GM10248 (cell line): ENCODE results near the gene DOCK11.

Experiments
- CTCF ChIA-PET: fragments of 300-600 bp; sonication (Branson Sonifier 250); formaldehyde crosslinking; extraction: SDS; loops from one replicate; lab custom pipeline; 2021; ENCODE audit warnings: antibody characterized with exemption; lab: Yijun Ruan, JAX
- POLR2A ChIA-PET: fragments of 350-650 bp; sonication (Branson Sonifier 250); formaldehyde crosslinking; extraction: SDS; loops from one replicate; lab custom pipeline; 2020; ENCODE audit warnings: antibody characterized with exemption; lab: Yijun Ruan, JAX
- DNase-seq: peaks from one replicate; pipeline ENCODE4 v3.0.0; 2012; ENCODE audit errors: extremely low spot score
- CTCF ChIP-seq: IDR thresholded peaks from 2 replicates; pipeline ENCODE4 v1.5.1; 2012; ENCODE audit warnings: mild to moderate bottlenecking, low read depth; ENCODE audit errors: extremely low read depth, missing control alignments, control extremely low read depth

The DOCK11 gene

GRCh38 chrX:118560489-118560888 lies 64.9 kb downstream of the DOCK11 start:
- CTCF ChIA-PET: no interaction called here
- no peak for DNase-seq
- TF ChIP-seq CTCF: no peak
- POLR2A ChIA-PET: no interaction called here

- no peak for DNase-seq
- ChIA-PET POLR2A (no interaction called here), CTCF (no interaction called here)
- TF ChIP-seq CTCF: no peak
Measured at GRCh38 chrX:118562582-118563164, 67.1 kb downstream of the DOCK11 start.

- POLR2A ChIA-PET: no interaction called here
- DNase-seq: no peak
- CTCF ChIA-PET: no interaction called here
- no peak for TF ChIP-seq CTCF
Measured at GRCh38 chrX:118564498-118564897, 68.9 kb downstream of the DOCK11 start.

GRCh38 chrX:118565853-118566252 lies 70.2 kb downstream of the DOCK11 start:
- POLR2A ChIA-PET: no interaction called here
- CTCF ChIA-PET: no interaction called here
- TF ChIP-seq CTCF: no peak
- DNase-seq: no peak

GRCh38 chrX:118566359-118566758 lies 70.7 kb downstream of the DOCK11 start:
- no peak for DNase-seq
- no peak for TF ChIP-seq CTCF
- ChIA-PET POLR2A (no interaction called here), CTCF (no interaction called here)

- TF ChIP-seq CTCF: no peak
- ChIA-PET CTCF (interaction anchor here (0.9 kb wide), 1 partner anchor 30 kb away, joined by 3 read pairs; no protein-coding TSS in a partner anchor), POLR2A (no interaction called here)
- no peak for DNase-seq
Measured at GRCh38 chrX:118569676-118570075, 74.1 kb downstream of the DOCK11 start.

GRCh38 chrX:118570209-118570608 lies 74.6 kb downstream of the DOCK11 start:
- no peak for TF ChIP-seq CTCF
- POLR2A ChIA-PET: no interaction called here
- DNase-seq: no peak
- CTCF ChIA-PET: interaction anchor here (0.9 kb wide), 1 partner anchor 29 kb away, joined by 3 read pairs; no protein-coding TSS in a partner anchor
